Activated T-cell treated with anti-CD3 and anti-CD28 coated beads, Interleukin-2, amount 50 U/mL, for 1 hour (primary cell): ENCODE results near the gene KHSRP.
"Not testable (repeated sequence)": the region's sequence is repeated elsewhere in the genome, so short reads cannot be mapped to it uniquely, and the experiment has no call there.

Source experiments
- DNase-seq: peaks from one replicate; pipeline ENCODE4 v3.0.0-alpha.2; 2020

The KHSRP gene

DNA sequence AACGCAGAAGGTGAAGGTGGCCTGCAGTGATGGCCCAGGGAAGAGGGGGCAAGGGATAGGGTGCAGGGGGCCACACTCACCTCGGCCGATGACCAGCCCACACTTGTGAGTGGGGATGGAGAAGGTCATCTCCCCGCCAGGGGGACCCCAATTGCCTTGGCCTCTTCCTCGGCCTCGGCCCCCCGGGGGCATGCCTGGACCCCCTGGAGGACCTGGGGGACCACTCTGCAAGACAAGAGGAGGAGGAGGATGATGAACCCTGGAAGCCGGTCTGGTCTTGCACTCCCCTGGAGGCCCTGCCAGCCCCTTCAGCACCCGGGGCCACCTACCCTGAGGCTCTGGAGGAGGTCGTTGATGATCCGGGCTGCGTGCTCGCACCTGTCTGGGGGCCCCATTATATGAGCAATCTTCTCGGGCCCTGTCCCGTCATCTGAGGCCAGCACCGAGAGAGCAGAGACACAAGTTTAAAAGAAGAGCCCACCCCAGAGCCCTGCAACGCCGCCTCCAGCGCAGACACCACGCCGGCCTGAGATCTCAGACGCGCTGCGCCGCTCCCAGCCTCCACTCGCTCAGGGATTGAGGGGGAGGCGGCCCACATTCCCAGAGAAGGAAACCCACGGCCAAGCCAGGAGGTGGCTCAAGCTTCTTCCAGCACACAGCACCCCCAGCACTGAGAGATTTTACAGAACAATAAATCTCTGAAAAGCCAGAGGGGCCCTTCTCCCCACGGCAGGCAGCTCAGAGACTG is 7.8 kb downstream of the KHSRP start:
- no peak for DNase-seq

GRCh38 chr19:6415591-6416190 is 8.9 kb downstream of the KHSRP start:
- DNase-seq: no peak

GRCh38 chr19:6414793-6415590 is 9.6 kb downstream of the KHSRP start:
- no peak for DNase-seq

GRCh38 chr19:6413721-6414643 is 10.6 kb downstream of the KHSRP start:
- DNase-seq: no peak

GRCh38 chr19:6413291-6413690 is 11.3 kb downstream of the KHSRP start:
- DNase-seq: no peak

- peak; percentile 60 for DNase-seq
These were observed 12.0 kb downstream of the KHSRP start for GRCh38 chr19:6412447-6413091.

DNA sequence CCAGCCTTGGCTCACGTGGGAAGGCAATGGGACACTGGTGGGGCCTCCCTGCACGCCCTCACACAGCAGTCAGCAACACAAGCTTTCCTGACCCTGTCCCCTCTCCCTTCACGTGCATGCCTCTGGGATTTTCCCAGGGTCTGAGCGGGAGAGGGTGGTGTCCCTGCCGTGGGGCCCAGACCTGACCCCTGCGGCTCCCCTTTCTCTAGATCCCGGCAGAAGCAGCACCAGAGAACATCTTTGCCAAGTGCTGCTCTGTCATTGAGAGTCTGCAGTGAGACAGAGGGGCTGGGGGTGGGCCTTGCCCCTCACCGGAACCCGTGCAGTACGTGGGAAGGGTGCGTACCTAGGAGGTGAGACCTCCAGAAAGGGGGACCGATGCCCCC is 12.6 kb downstream of the KHSRP start:
- DNase-seq: no peak

GRCh38 chr19:6409346-6409745 is 15.3 kb downstream of the KHSRP start:
- no peak for DNase-seq

GRCh38 chr19:6406401-6406800 is 18.2 kb downstream of the KHSRP start:
- no peak for DNase-seq

GRCh38 chr19:6402837-6403608 is 21.6 kb downstream of the KHSRP start:
- DNase-seq: no peak

- DNase-seq: no peak
These were observed 22.6 kb downstream of the KHSRP start for GRCh38 chr19:6402058-6402457.

DNA sequence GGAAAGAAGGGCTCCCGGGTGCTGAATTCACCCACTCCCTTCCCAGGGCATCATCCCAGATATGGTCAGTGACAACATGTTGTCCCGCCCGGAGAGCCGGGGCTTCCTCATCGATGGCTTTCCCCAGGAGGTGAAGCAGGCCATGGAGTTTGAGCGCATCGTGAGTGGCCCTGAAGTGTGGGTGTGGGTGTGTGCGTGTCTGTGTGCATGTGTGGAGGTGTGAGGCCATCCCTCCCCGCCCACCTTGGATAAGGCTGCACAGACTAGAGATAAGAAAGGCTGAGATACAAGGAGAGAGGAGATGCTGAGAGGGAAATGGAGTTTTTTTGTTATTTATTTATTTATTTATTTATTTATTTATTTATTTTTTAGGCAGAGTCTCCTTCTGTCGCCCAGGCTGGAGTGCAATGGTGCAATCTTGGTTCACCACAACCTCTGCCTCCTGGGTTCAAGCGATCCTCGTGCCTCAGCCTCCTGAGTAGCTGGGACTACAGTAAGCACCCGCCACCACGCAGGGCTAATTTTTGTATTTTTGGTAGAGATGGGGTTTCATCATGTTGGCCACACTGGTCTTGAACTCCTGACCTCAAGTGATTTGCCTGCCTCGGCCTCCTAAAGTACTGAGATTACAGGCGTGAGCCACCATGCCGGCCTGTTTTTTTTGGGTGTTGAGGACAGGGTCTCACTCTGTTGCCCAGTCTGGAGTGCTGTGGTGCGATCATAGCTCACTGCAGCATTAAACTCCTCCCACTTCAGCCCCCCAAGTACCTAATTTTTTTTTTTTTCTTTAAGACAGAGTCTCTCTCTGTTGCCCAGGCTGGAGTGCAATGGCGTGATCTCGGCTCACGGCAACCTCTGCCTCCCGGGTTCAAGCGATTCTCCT is 24.3 kb downstream of the KHSRP start:
- DNase-seq: not testable (repeated sequence)

DNA sequence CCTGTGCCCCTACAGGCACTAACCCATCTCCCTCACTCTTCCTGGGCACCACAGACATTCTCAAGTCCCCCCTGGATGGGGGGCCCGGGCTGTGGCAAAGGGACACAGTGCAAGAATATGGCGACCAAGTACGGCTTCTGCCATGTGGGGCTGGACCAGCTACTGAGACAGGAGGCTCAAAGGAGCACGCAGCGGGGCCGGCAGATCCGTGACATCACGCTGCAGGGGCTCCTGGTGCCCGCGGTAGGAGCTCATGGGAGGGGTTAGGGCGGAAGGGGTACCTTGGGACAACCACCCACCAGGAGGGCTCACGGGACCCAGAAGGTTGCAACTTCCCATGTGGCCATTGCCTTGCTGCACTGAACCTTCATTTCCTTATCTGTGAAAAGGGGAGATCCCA is 28.3 kb downstream of the KHSRP start:
- no peak for DNase-seq

DNA sequence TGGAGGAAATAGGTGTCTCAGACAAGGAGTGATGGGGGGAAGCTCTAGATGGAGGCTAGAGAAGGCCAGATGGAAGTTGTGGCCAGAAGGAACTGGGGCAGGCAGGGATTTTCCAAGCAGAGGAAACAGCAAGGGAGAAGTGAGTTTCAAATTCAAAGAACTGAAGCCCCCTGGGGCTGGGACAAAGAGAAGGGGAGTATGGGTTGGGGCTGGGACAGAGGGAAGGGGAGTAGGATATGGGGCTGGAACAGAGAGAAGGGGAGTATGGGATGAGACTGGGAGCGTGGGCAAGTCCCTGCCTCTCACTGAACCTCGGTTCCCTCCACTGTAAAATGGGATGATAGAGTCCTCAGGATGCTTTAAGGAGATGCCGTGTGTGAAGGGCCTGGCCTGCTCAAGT is 29.8 kb downstream of the KHSRP start:
- DNase-seq: no peak

GRCh38 chr19:6393983-6394412 is 30.6 kb downstream of the KHSRP start:
- DNase-seq: no peak

- peak; percentile 94 for DNase-seq
These were observed 31.3 kb downstream of the KHSRP start, which contains the start of gene GTF2F1 for GRCh38 chr19:6393074-6393982. Gene GTF2F1, minus strand, starts transcription at chr19:6393164. Its CDS starts 169 bp downstream, at chr19:6392995.

DNA sequence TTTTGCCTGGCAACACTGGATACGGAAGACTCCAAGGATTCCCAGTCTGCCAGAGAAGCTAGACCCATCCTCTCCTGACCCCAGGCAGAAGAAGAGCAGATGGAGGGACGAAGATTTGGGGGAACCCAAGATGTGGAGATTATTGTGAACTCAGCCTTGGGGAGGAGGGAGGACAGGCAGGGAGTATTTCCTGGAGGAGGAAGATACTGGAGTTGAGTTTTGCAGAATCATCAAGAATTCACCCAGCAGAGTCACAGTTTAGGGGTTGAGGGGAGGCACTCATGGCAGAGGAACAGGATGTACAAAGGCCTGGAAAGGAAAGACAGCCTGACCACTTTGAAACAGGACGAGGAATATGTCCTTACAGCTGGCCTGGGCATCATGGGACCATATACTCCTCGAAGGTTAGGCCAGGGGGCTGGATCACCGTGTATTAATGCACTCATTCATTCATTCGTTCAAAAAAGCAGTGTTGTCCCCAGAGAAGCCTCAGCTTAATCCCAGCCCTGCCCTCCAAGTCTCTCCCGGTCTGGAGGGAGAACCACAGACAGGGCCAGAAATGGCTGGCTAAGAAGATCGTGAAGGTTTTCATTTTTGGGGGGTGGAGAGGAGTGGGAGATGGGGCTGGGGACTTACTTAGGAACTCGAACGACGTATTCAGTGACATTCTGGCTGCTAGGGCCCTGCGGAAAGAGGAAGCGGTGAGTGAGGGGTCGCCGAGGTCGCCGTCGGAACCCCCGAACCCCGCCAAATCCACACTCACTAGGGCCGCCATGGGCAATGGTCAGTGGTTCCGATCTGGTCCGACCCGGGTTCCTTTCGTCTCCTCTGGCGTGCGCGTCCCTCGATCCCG is 32.2 kb downstream of the KHSRP start:
- DNase-seq: no peak

DNA sequence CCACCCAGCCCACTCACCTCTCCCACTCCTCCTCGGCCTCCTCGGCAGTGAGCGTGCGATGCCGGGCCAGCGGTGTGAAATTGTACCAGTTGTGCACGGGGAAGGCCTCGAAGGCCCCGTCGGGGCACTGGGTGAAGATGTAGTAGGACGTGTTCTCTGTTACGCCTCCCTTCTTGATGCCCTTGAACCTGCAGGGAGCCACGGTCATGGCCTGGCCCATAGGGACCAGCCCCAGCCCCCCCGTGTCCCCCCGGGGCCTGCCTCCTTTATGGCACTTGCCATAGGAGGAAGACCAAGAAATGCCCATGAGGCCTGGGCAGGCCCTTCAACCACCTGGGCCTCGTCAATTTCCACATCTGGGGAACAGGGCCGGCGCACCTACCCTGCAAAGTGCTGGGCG is 37.2 kb downstream of the KHSRP start:
- DNase-seq: no peak
